GM12892 (cell line): ENCODE results near the gene WDR45B.

ENCODE experiments used
- POLR2A ChIP-seq: IDR thresholded peaks from 2 replicates; pipeline ENCODE4 v1.6.1; 2011; ENCODE audit warnings: low read depth, low read length, control low read depth
- TAF1 ChIP-seq: IDR thresholded peaks from 2 replicates; pipeline ENCODE4 v1.6.1; 2011; ENCODE audit warnings: low read depth, mild to moderate bottlenecking, control low read depth, low read length, borderline replicate concordance

- TF ChIP-seq TAF1 (no peak), POLR2A (no peak)
Observed at GRCh38 chr17:82658796-82659452, 10.7 kb upstream of the WDR45B start.
